CD4-positive, alpha-beta T cell treated with Interleukin-2 at 100 ng/mL for 4 hours (primary cell): ENCODE results near the gene ENTREP3.
"Not testable (repeated sequence)": the region's sequence is repeated elsewhere in the genome, so short reads cannot be mapped to it uniquely, and the experiment has no call there.

Source experiments
- DNase-seq: peaks from one replicate; pipeline ENCODE4 v3.0.0-alpha.2; 2020; ENCODE audit warnings: low spot score

ENTREP3 gene

DNA sequence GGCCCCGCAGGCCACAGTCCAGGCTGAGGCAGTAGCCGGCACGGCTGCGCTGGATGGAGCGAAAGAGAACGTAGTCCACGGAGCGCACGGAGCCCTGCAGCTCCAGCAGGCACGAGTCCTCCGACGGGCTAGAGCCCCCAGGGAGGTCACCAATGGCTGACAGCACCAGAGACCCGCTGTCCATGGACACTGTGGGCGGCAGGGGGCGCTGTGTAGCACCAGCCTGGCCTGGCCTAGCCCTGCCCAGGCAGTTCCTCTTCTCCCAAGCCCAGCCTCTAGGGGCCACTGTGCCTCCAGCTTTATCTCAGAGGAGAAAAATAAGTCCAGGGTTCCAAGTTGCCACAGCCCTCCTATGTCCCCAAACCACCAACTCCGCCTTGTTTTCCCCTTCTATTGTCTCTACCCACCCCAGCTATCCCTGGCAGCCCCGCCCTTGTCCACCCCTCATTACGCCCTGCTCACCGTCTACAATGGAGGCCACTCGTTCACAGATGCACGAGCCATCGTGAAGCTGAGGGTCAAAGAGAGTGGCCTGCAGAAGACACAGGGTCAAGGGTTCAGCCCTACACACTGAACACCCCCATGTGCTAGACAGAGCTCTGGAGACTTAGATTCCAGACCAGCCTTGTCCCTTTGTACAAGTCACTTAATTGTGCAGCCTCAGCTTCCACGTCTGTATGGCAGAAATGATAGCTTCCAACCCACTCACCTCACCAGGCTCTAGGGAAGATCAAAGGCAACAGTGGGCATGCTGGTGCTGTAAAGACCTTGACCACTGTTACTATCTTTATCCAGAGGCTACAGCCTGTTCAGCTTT lies 4.4 kb downstream of the ENTREP3 start:
- peak; percentile 96 for DNase-seq

DNA sequence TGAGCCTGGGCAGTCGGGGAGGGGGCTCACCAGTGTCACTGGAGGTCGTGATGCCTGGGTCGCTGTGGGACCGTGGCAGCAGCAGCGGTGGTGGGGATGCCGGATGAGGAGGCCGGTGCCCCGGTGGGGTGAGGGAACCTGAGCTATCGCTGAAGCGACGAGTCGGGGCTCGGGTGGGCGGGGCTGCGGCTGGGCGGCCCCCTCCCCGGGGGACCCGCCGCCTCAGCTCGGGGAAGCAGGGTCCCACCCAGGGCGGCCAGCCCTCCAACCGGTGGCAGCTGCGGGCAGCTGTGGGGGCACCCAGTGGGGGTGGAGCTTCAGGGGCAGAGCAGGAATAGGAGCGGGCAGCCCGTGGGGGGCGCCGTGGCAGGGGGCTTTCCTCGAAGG lies 5.0 kb downstream of the ENTREP3 start:
- DNase-seq = no peak

DNA sequence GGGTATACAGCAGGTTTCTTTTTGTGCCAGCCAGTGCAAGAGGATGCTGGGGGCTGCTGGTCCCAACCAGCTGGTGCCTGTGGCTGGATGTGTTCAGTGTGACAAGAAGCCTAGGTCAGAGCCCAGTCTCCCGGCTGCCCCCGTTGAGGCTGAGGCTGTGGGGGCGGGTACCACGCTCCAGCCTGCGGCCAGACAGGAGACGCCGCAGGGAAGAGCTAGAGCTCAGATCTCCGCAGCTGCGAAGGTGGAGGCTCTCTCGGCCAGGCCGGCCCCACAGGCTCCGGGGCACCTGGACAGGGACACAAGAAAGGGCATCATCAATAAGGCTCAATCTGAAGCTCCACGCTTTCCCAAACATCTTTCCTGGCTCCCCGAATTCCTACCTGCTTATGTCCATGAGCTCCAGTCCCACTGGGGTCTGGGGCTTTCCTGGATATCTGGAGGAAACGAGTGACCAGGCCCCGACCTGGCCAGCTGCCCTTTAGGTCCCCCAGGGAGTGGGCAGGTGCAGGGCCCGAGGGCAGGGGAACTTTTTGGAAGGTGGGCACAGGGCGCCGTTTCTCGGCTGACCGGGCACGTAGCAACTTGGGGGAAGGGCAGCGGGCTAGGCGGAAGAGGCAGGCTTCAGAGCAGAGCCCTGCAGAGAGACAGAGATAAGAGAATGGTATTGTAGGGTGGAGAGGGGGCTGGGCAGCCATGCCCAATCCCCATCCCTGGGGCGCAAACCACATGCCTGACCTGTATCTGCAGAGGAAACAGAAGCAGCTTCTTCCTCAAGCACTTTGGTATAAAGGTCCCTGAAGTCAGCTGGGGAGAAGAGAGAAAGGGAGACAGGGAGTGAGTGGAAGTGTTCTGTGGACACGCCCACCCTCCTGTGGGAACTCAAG lies 7.4 kb downstream of the ENTREP3 start:
- no peak for DNase-seq

DNA sequence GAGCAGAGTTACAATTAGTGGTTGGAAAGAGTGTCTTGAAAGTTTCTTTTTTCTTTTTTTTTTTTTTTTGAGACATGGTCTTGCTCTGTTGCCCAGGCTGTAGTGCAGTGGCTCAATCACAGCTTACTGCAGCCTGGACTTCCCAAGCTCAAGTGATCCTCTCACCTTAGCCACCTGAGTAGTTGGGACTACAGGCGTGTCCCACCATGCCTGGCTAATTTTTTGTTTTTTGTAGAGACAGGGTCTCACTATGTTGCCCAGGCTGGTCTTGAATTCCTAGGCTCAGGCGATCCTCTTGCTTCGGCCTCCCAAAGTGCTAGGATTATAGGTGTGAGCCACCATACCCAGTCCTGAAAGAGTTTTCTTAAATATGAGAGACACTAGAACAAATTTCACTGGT lies 8.5 kb downstream of the ENTREP3 start:
- DNase-seq = not testable (repeated sequence)

DNA sequence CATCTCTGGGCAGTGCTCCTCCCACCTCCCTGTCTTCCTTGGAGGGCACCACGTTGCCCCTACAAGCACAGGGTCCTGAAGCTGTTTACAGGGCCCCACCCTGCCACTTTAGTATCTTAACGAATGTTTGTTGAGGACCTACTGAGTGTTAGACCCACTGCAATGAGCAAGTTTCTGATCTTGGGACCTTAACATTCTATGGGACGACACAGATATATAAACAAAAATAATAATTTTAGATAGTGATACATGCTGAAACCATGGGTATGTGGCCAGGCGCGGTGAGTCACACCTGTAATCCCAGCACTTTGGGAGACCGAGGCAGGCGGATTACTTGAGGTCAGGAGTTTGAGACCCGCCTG lies 10.1 kb downstream of the ENTREP3 start:
- no peak for DNase-seq

DNA sequence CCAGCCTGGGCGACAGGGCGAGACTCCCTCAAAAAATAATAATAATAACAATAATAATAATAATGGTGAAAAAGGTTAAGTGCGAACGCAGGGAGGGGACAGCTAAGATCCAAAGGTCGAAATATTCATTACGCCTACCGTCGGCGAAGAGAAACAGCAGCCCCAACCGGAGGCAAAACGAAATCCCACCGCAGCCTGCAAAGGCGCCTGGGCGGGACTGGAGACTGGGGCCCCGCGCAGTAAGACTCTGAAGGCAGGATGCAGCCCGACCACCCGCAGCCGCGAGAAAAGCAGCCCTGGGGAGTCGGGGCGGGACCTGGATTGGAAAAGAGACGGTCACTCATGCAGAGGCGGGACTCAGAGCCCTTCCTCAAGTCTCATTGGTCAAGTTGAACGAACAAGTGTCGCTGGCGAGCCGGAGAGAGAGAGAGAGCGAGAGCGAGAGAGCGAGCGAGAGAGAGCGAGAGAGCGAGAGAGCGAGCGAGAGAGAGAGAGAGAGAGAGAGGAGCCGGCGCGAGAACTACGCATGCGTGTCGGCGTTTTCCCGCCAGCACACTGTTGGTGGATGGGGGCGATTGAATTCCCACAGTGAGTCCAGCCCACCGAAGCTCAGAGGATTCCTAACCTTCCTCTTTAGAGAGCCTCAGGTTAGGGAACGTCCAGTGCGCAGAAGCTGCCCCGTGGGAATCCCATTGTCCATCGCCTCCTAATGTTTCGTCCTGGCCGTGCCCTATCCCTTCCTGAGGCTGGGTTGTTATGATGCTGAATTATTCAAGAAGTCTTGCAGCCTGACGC lies 10.7 kb downstream of the ENTREP3 start:
- peak; percentile 97 for DNase-seq

DNA sequence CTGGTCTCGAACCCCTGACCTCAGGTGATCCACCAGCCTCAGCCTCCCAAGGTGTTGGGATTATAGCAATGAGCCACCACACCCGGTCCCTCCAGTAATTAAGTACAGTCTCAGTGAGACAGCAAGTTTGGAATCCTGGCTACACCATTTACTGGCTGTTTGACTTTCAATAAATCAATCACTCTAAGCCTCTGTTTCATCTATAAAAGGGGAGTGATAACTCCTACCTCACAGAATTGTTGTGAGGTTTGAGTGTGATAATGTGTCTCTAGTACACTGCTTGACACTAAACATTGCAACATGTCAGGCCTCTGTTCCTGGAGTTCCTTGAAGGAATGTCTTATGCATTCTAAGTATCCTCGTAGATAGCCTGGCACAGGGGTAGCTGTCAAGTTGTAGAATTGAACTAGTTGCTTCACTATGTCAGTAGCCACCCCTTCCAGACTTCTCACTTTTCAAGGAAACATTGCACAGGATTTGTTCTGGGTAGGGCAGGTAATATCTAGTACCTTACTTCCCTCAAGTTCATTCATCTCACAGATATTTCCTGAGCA lies 12.4 kb downstream of the ENTREP3 start:
- DNase-seq = no peak

DNA sequence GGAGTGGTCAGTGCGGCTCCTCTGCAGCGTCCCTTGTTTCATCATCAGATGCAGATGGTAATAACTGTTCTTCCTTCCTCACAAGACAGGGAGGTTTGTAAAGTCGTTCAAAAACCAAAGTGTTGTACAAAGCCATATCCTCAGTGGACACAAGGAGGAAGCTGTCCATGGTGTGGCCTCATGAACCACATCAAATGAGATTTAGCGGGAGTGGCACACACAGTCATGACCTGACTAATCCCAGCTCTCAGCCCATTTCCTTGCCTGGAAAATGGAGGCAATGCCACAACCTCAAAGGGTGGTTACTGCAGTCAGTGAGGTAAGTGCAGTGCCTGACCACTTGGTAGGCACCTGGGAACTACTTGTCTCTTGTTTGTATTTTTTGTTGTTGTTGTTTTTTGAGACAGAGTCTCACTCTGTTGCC lies 13.4 kb downstream of the ENTREP3 start:
- no peak for DNase-seq

DNA sequence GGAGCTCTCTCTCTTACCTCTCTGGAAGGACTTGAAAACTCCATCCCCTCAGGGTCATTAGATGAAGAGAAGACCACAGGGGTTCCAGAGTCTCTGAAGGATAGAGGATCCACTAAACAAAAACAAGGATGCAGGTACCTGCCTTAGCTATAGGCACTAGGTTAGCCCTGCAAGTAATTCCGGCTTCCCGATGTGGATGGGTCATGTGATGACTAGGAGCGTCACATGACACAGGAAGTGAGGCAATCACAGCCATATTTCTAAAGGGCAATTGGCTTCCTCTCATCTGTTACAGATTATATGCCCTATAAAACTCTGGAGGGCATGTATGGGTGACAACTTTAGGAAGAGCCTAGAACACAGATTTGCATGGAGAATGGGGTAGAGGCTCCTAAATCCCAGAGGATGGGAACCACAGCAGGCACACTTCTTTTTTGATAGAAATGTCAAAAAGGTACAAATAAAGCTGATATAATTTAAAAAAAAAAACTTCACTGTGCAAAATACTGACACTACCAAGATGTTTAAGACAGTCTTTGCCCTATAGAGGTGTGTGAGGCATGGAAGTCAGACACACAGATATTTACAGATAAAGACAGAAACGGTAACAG lies 14.1 kb downstream of the ENTREP3 start:
- peak; percentile 82 for DNase-seq

DNA sequence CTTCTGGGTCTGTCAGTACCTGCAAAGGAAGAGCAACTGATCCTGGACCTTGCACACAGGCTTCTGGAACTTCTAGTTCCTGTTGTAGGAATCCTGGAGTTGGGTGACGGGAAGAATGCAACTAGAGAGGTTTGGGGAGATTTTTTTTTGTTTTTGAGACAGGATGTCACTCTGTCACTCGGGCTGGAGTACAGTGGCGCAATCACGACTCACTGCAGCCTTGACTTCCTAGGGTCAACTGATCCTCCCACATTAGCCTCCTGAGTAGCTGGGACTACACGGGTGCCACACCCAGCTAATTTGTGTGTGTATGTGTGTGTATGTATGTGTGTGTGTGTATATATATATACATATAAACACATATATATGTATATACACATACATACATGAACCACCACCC lies 18.8 kb downstream of the ENTREP3 start:
- DNase-seq = no peak

DNA sequence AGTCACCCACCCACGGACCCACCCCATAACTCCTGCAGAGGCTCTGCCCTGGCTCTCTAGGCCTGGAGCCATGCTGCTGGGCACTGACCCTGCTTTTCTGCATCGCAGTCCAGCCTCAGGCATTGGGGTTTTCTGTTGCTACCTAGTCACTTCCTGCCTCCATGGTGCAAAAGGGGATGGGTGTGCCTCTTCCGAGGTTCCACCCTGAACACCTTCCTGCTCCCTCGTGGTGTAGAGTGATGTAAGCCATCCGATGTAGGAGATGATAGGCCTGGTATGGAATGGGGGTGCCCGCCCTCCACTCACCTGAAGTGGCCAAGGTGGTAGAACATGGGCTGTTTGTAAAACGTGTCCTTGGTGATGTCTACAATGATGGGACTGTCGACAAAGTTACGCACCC lies 19.9 kb downstream of the ENTREP3 start:
- not testable (repeated sequence) for DNase-seq

DNA sequence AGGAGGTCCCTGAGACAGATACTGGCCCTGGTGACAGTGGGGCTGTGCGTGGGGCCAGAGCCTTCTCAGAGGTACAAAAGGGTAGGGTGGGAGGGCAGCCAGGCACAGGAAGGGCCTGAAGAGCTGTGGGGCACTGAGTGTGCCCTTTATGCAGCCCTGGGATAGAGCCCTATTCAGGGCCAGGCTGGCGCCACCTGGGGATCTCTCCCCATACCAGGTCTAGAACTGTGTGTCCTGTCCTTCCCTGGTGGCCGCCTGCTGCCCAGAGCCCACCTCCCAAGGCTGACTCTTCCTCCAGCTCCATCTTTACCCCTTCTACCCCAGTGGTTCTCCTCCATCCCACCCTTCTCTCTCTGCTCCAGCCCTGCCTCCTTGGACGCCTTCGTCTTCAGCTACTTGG lies 21.8 kb downstream of the ENTREP3 start:
- not testable (repeated sequence) for DNase-seq

DNA sequence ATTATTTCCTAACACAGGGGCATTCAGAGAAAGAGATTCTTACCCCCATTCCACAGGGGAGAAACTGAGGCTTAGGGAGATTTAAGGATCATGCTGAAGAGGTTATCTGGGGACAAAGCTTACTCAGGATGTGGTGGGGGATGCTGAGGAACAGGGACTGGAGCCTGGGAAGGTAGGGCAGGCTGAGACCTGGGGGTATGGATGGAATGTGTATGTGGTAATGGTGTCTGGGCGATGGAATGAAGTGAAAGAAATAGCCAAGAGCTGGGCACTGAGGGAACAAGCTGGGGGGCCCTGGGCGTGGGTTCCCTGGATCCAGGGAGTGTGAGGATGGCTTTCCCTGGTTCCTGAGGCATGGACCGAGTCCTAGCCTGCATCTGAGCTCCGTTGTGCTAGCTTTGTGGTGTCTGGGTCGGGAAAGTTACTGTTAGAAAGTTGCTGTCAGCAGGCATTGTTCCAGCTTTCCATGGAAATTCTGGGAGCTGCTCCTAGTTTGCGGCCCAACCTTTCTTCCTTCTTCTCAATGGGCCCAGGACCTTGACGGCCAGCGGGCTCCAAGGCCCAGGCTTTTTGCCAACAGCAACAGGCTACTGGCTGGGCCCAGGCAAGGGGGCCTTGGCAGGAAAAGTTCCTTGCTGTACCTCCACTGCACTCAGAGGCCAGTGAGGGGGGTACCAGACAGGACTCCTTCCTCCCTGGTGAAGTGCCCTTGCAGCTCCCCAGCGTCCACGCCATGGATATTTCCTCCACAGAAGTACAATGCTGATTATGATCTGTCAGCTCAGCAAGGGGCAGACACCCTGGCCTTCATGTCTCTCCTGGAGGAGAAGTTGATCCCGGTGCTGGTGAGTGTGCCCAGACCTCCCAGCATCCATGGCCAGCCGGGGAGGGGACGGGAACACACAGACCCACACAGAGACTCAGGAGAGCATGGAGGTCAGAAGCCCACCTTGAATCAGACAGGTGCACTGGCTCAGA lies 23.0 kb downstream of the ENTREP3 start:
- not testable (repeated sequence) for DNase-seq

DNA sequence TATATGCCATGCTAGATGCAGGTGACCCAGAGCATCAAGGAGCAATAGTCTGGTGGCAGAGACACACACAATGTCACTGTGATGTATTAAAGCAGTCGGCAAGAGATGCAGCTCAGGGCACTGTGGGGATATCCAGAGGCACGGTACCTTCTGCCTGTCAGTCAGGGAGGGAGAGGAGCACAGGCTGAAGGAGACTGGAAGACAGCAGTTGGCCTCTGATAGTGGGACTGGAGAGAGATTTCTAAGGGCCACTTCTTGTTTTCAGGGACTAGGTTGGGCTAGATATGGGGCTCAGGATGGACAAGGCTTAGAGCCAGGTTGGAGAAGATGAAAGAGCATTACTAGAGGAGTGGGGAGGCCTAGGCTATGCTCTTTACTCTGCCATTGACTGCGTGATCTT lies 24.0 kb downstream of the ENTREP3 start:
- not testable (repeated sequence) for DNase-seq

DNA sequence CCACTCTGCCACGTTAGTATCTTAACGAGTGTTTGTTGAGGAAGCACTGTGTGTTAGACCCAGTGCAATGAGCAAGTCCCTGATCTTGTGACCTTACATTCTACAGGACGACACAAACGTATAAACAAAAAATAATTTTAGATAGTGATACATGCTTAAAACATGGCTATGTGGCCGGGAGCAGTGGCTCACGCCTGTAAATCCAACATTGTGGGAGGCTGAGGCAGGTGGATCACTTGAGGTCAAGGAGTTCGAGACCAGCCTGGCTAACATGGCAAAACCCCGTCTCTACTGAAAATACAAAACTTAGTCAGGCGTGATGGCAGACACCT lies 27.2 kb downstream of the ENTREP3 start:
- no peak for DNase-seq

DNA sequence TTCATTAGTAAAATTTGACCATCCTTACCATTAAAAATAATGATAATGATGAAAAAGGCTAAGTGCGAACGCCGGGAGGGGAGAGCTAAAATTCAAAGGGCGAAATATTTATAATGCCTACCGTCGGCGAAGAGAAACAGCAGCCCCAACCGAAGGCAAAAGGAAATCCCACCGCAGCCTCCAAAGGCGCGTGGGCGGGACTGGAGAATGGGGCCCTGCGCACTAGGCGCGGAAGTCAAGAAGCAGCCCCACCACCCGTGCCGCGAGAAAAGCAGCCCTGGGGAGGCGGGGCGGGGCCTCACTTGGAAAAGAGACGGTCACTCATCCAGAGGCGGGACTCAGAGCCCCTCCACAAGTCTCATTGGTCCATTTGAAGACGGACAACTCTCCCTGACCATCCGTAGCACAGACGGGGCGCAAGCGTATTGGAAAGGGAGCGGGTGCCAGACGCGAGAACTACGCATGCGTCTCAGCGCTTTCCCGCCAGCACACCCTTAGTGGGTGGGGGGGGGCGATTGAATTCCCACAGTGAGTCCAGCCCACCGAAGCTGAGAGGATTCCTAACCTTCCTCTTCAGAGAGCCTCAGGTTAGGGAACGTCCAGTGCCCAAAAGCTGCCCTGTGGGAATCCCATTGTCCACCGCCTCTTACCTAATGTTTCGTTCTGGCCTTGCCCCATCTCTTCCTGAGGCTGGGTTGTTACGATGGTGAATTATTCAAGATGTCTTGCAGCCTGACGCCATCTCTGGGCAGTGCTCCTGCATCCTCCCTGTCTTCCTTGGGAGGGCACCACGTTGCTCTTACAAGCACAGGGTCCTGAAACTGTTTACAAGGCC lies 27.8 kb downstream of the ENTREP3 start:
- DNase-seq = peak; percentile 99

DNA sequence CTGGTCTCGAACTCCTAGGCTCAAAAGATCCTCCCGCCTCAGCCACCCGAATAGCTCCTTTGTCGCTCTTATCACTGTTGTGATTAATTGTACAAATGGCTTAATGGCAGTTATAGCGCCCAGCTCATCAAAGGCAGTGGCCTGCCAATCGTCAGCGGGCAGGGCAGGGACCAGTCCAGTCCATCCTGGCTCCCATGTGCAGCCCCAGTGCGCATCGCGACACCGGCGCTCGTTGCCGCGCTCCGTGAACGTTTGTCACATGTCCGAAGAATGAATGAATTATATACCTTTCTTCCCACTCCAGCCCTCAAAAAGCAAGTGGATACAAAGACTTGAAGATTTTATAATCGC lies 28.4 kb downstream of the ENTREP3 start:
- no peak for DNase-seq

DNA sequence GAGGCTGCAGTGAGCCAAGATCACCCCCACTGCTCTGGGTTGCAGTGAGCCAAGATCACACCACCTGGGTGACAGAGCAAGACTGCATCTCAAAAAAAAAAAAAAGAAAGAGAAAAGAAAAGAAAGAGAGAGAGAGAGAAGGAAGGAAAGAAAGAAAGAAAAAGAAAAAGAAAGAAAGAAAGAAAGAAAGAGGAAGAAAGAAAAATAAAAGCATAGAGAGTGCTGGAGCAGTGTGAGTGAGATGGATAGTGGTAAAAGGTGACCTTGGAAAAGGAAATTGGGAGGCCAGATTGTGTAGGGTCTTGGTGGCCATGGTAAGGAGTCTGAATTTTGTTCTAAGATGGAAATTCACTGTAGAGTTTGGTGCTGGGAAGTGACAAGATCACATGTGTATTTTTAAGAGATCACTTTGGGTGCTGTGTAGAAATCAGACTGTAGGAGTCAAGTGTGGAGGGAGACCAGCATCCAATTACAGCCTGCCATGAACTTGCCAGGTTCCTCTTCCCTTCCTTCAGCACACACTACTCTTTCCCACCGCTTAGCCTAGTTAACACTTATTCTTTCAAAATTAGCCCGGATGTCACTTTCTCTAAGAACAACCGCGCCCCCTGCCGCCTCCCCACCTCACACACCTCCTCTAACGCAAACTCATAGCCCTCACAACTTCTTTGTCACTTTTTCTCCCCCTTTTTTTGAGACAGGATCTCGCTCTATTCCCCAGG lies 28.9 kb downstream of the ENTREP3 start:
- peak; percentile 88 for DNase-seq

DNA sequence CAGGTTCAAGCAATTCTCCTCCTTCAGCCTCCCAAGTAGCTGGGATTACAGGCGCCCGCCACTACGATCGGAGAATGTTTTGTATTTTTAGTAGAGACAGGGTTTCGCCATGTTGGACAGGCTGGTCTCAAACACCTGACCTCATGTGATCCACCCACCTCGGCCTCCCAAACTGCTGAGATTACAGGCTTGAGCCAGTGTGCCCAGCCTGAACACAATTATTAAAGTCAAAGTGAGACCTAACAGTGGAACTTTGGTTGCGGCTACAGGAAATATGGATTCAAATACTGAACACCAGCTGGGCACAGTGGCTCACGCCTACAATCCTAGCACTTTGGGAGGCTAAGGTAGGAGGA lies 29.9 kb downstream of the ENTREP3 start:
- not testable (repeated sequence) for DNase-seq
